ENCODE measurements around the gene OR6C75. TPM values are rescaled to one million over a fixed set of nuclear protein-coding genes. Genes with fewer than 3 reads are reported as not detected.

OR6C75 gene
- total RNA-seq, 1 experiment from 2014 or later: not detected

DNA sequence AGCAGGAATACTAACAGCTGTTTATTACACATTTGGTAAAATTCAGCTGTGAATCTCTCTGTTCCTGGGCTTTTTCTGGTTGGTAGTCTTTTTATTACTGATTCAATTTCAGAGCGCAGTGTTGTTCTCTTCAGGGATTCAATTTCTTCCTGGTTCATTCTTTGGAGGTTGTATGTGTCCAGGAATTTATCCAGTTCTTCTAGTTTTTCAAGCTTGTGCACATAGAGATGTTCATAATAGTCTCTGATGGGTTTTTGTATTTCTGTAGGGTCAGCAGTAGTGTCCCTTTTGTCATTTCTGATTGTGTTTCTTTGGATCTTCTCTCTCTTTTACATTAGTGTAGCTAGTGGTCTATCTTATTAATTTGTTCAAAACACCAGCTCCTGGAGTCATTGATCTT is 54.2 kb downstream of the OR6C75 start:
- TF ChIP-seq FOSL1 (IDR thresholded peaks at IDR 0.05; ENCODE audit: low read depth) (no peak), SIN3A (IDR thresholded peaks at IDR 0.05; ENCODE audit: low read depth) (no peak), ZNF274 (IDR thresholded peaks at IDR 0.05; ENCODE audit: low read depth, low read length) (no peak), TCF7L2 (IDR thresholded peaks at IDR 0.05; ENCODE audit: borderline replicate concordance, extremely low read depth, insufficient read depth, insufficient read length) (no peak), ELF1 (IDR thresholded peaks at IDR 0.05; ENCODE audit: borderline replicate concordance, low read depth) (no peak), EZH2 (IDR thresholded peaks at IDR 0.05) (no peak), EZH2phosphoT487 (IDR thresholded peaks at IDR 0.05; ENCODE audit: borderline replicate concordance) (no peak), POLR2A (IDR thresholded peaks at IDR 0.05; ENCODE audit: borderline replicate concordance, extremely low read depth, insufficient read depth, insufficient read length) (no peak), JUND (IDR thresholded peaks at IDR 0.05) (no peak), SRF (IDR thresholded peaks at IDR 0.05; ENCODE audit: low read depth) (no peak), ZFX (IDR thresholded peaks at IDR 0.05) (no peak), POLR2AphosphoS5 (IDR thresholded peaks at IDR 0.05; ENCODE audit: low read depth, low read length) (no peak)
- TF ChIP-seq, protein P1, sequence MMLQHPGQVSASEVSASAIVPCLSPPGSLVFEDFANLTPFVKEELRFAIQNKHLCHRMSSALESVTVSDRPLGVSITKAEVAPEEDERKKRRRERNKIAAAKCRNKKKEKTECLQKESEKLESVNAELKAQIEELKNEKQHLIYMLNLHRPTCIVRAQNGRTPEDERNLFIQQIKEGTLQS (IDR thresholded peaks at IDR 0.05): no peak
- H3K79me2 ChIP-seq (ENCODE audit: insufficient read depth, low read length): no peaks in the 10 kb centered on the region
- ChIA-PET RAD21 (ENCODE audit: low non-redundant PET in 1 of 2, low total read pairs in 2 of 2, uncharacterized antibody in 2 of 2, unreplicated experiment in 2 of 2) (no interaction called here), POLR2A (no interaction called here), CTCF (no interaction called here)
- no peak overlapping the region for H3K4me3 ChIP-seq (replicated peaks in 1 of 2; ENCODE audit: low read depth in 1 of 2, low read length in 2 of 2)
- no peaks in the 10 kb centered on the region for H3K36me3 ChIP-seq (ENCODE audit: control insufficient read depth in 1 of 2, insufficient read depth in 2 of 2, low read length in 2 of 2)
- DNase-seq (ENCODE audit: low read depth, low spot score): no peak
- ATAC-seq: no peak
- H3K4me1 ChIP-seq (ENCODE audit: control insufficient read depth in 1 of 2, insufficient read depth in 2 of 2, low read length in 2 of 2): no peaks in the 10 kb centered on the region
- H3K4me2 ChIP-seq (ENCODE audit: low read length): no peak overlapping the region
- no peak overlapping the region for H3K27ac ChIP-seq (ENCODE audit: low read depth, low read length)
- intact Hi-C loops (cut with micrococcal nuclease): no loop called here
- no peaks in the 10 kb centered on the region for H3K9me2 ChIP-seq (ENCODE audit: insufficient read depth)
- H3K27me3 ChIP-seq (ENCODE audit: insufficient read depth, low read length): no peaks in the 10 kb centered on the region; the same call in 1 of the 2 replicates
- H4K20me1 ChIP-seq (ENCODE audit: insufficient read depth): no peaks in the 10 kb centered on the region
- no peaks in the 10 kb centered on the region for H3K9me3 ChIP-seq (ENCODE audit: control insufficient read depth in 1 of 2, insufficient read depth in 1 of 2, low read depth in 1 of 2, low read length in 2 of 2)
- no TSS peak for BruUV-seq (replicated peaks)
- no peak overlapping the region for H3K9ac ChIP-seq (ENCODE audit: low read length)
- H2AFZ ChIP-seq (ENCODE audit: low read depth, low read length, poor library complexity, severe bottlenecking): no peak overlapping the region

Other genes starting within 250 kb of the OR6C75 start
- gene OR9K2, start 236.6 kb upstream of the OR6C75 start, total RNA-seq (2021; ENCODE audit: unreplicated experiment): not detected
- not detected for gene OR10A7, start 141.9 kb upstream of the OR6C75 start, total RNA-seq (2021; ENCODE audit: unreplicated experiment)
- gene OR6C74, start 118.4 kb upstream of the OR6C75 start, total RNA-seq (2021; ENCODE audit: unreplicated experiment): not detected
- not detected for gene OR6C6, start 66.4 kb upstream of the OR6C75 start, total RNA-seq (2021; ENCODE audit: unreplicated experiment)
- gene OR6C1, start 48.6 kb upstream of the OR6C75 start, total RNA-seq (2021; ENCODE audit: unreplicated experiment): not detected
- not detected for gene OR6C3, start 32.2 kb upstream of the OR6C75 start, total RNA-seq (2021; ENCODE audit: unreplicated experiment)
- not detected for gene OR6C65, start 37.6 kb downstream of the OR6C75 start, total RNA-seq (2021; ENCODE audit: unreplicated experiment)
- gene OR6C76, start 63.3 kb downstream of the OR6C75 start, total RNA-seq (2021; ENCODE audit: unreplicated experiment): not detected
- not detected for gene OR6C2, start 81.1 kb downstream of the OR6C75 start, total RNA-seq (2021; ENCODE audit: unreplicated experiment)
- not detected for gene OR6C70, start 107.2 kb downstream of the OR6C75 start, total RNA-seq (2021; ENCODE audit: unreplicated experiment)
- gene OR6C68, start 129.4 kb downstream of the OR6C75 start, total RNA-seq (2021; ENCODE audit: unreplicated experiment): not detected
- gene OR6C4, start 186.6 kb downstream of the OR6C75 start, total RNA-seq (2021; ENCODE audit: unreplicated experiment): not detected
- not detected for gene OR2AP1, start 209.5 kb downstream of the OR6C75 start, total RNA-seq (2021; ENCODE audit: unreplicated experiment)

Data from HCT116 (cell line).